CD4-positive, alpha-beta T cell treated with Interleukin-4 for 4 hours (primary cell): ENCODE data around the gene IVL.

Source experiments
- DNase-seq: peaks from one replicate; pipeline ENCODE4 v3.0.0-alpha.2; 2020

IVL gene

DNA sequence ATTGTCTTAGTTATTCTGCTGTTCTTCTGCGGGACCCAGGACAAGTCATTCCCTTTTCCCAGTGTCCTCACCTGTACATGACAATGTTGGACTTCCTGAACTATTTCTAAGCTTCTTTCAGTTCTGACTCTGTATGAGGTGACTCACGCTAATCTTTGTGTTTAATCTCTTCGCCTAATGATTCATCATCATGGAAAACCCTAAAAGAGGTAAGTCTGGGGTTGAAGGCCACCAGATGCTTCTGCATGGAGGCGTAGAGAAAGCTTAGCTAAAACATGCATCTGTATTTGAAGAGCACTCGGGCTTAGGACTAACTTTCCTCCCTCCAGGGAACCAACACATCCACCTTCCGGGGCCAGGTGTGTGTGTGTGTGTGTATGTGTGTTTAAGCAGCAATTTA is 46.1 kb downstream of the IVL start:
- no peak for DNase-seq

DNA sequence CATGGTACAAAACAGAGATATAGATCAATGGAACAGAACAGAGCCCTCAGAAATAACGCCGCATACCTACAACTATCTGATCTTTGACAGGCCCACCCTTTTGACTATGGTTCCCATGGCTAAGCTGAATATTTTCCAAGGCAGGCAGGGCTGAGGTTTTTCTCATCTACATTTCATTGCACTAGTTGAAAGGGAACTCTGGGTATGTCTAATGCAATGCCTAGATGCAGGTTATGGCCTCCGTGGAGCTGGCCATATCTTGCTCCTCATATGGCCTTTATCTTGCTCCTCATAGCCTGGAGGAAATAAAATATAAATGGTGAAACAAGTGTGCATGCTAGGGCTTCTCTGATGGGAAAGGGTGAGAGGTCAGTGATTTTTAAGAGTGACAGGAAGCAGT is 49.2 kb downstream of the IVL start:
- no peak for DNase-seq

DNA sequence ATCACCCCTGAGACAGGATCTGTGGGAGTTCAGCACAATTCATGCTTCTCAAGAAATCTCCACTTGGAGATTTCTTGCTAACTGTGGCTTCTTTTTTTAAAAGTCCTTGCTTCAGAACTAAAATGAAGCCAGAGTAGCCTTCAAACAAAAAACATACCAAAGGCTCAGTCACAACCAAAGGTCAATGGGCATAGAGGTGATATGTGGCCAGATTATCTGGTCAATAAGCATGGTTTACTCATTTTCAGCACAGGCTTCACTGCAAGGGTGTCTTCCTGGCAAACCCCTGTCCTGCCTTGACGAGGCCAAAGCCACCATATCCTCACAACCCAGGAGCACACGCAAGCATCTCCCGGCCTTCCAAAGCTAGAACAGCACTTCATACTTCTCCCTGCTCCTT is 50.9 kb downstream of the IVL start:
- DNase-seq: no peak

DNA sequence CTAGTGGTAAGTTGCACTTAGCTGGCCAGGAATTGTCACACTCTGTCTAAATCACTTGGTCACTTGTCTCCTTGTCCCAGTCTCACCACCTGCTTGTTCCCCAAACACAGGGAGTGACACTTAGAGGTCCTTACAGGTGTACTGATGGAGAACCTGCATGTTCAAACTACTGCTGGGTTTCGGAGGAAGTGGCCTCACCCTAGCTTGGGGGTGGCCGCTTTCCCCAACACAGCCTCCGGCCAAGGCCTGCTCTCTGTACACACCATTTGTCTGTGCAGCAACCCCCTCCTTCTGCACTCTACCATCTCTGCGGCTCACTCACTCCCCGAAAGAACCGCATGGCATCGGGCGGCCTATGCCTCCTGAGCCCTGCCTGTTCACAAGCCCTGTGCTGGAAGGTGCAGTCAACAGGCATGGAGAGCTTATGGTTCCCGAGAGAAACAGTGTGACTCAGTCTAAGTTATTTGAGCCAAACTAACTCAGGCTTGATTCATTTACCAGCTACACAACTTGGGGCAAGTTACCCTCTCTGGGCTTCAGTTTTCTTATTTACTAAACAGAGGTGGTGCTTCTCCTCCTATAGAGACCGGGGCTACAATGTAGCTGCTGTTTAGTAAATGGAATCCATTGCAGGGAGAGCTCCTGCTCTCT is 51.6 kb downstream of the IVL start:
- no peak for DNase-seq

DNA sequence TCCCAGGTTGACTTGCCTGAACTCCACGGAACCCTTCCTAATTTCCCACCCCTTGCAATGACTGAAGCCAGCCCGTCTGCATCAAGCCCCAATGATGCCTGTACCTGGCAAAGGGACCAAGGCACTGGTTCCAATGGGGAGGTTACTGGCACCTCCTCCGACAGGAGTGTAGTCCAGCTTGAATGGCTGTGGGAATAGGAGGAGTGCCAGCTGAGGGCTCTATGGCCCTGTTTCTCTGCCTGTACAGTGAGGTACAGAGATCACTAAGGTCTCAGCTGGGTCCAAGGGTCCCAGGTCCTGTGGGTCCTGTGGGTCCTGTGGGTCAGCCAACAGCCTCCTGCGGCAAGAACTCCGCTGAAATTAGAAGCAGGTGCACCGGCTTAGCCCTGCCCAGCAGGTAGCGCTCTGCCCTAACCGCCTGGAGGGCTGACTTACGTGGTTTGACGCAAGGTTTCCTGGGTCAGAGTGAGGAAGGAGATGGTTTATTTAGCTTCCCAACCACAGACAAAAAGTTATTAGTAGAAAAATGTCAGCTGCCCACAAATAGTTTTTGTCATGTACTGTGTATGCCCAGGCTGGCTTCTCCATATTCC is 52.2 kb downstream of the IVL start:
- no peak for DNase-seq
